Activated CD4-positive, CD25-positive, alpha-beta regulatory T cell (primary cell): ENCODE measurements around the gene IQCN.

Experiments
- DNase-seq, 4 experiments: peaks; one replicate each; lab custom pipeline; 2025; lab: John Stamatoyannopoulos, UW

The IQCN gene

DNA sequence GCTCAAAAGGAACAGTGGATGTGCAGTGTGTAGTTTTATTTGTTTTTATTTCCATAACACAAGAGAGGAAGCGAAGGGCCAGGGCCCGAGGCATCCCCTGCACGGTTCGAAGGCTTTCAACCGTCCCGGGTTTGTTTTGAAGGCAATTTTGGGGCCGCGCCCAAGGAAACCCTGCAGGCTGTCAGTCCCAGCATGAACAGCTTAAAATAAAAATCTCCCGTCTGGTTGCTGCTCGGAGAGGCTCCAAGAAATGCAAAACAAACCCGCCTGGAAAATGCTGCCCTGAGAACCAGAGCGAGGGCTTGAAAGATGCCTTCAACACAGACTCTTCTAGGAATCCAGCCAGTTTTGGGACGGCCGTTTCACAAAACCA is 32.6 kb upstream of the IQCN start:
- no peak for DNase-seq

DNA sequence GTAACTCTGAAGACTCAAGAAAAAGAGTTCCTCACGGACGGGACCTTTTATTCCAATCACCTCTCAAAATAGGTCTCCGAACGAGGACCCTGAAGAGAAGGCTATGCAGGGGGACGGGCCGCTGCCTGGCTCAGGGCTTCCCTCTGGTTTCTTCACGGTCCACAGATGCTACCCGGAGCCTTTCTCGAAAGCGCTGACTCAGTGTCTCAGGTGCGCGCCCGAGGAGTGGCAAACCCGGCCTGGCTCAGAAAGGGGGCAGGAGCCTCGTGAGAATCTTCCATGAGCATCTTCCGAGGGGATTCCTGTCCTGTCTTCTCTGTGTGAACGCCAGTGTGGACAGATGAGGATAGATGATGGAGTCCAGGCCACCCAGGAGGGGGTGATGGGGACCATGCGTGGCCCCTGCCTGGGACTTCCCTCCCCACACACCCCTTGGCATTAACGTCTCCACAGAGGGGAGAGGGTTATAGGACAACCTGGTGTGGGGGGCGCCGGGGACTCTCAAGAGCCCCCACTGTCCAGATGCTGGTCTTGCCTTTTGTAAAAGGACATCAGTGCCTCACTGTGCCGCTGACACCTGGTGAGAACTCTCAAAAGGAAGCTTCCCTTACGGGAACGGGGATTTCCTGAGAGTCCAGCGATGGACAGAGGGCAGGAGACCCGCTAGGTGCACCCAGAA is 32.1 kb upstream of the IQCN start:
- DNase-seq: no peak

DNA sequence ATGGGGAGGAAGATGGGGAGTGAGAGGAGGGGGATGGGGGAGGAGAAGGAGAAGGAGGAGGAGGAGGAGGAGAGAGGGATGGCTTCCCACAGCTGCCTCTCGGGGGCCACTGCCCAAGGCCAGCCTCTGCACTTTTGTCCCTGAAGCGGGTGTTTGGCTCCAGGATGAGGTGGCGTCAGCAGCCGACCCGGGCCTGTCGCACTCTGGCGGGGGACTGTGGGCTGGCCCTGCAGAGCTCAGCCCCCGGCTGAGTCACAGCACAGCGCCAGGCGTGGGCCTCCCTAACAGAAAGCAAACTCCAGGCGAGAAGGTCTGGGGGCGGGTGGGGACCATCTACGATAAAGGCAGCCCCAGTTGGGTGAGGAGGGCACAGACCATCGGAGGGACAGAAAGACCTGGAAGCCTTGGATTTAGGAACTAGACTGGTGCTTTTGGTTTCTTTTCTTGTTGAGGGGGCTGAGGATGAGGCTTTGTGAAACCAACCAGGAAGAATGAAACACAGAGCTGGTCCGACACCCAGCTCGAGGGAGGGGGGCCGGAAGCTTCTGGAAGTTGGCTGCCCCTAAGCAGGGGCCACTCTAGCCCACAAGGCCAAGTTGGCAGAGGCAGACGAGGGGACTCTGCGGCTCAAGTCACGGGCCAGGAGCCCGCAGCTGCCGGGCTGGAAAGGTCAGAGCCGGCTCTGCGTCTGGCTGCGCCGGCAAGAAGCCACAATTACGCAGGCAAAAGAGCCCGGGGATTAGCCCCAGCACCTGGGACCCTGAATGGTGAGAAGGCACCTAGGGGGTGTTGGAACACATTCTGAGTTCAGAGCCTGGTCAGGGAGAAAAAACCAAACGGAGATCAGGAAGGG is 30.4 kb upstream of the IQCN start:
- peak; percentile 61 to 70 (median 65) for DNase-seq

DNA sequence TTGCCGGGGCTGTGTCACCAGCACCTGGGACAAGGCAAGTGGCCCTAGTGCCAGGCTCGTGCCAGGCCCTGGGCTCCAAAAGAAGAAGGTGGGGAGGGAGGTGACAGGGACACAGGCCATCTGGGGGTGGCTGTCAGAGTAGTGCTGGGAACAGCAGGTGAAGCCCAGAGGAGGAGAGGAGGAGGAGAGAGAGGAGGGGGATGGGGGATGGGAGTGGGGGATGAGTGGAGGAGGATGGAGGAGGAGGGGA is 29.9 kb upstream of the IQCN start:
- no peak for DNase-seq

DNA sequence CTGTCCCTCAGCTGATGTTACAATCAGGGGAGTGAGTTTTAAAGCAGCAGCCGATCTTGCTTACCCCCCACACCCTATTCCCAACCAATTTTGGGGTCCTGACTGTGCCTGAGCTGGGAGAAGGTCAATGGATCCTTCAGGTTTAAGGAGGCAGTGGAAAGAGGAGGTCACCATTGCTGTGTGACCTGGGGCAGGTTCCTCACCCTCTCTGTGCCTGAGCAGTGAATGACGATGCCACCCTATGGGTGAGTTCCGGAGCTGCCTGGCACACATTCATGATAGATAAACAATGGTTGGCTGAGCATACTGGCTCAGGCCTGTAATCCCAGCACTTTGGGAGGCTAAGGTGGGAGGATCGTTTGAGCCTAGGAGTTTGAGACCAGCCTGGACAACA is 27.5 kb upstream of the IQCN start:
- no peak for DNase-seq

DNA sequence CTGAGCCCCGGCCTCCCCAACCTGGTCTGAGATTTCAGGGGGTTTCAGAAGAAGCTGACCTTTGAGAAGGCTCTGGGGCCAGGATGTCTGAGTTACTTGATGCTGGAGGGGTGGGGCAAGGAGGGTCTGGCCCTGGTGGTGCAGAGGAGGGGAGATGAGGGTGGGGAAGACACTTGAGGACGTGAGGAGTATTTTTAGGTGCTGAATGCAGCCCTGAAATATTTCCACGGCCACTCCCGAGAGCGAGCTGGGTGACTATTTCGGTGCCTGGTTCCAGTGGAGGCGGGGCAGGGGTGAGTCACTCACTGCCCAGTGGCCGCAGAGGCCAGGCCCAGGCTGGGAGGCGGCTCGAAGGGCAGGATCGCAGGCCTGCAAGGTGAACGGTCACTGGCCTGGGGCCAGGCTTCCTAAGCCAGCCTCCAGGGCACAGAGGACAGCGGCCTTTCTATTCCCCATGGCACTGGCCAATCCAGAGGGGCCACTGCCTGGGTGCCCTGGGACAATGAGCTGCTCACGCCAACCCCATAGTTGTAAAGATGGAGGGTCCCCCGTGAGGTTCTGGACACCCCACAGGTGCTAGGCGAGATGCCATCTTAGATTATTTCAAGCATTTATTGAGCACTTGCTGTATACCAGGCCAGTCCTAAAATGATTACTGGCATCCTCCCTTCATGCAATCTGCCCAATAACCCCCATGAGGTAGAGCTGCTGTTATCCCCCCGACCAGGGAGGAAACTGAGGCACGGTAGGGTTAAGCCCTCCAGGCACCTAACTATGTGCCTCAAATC is 26.9 kb upstream of the IQCN start:
- no peak for DNase-seq

DNA sequence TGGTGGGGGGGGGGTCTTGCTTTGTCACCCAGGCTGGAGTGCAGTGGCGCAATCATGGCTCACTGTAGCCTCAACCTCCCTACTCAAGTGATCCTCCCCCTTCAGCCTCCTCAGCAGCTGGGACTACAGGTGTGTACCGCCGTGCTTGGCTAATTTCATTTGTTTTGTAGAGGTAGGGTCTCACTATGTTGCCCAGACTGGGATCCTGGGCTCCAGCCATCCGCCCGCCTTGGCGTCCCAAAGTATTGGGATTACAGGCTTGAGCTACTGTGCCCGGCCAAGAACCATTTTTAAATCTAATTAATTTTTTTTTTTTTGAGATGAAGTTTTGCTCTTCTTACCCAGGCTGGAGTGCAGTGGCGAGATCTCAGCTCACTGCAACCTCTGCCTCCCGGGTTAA is 25.4 kb upstream of the IQCN start:
- no peak for DNase-seq

DNA sequence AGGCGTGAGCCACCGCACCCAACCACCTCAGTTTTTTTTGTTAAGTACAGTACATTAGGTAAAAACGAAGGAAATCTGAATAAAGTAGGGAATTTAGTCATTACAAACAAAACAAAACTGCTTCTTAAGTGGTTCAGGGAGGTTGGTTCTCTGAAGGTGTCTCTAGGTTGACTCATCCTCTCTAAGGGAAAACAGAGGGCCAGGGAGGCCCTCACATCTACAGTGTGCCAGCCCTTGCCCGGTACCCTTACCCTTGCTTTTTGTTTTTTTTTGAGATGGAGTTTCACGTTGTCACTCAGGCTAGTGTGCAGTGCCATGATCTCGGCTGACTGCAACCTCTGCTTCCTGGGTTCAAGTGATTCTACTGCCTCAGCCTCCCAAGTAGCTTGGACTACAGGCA is 24.3 kb upstream of the IQCN start:
- no peak for DNase-seq

DNA sequence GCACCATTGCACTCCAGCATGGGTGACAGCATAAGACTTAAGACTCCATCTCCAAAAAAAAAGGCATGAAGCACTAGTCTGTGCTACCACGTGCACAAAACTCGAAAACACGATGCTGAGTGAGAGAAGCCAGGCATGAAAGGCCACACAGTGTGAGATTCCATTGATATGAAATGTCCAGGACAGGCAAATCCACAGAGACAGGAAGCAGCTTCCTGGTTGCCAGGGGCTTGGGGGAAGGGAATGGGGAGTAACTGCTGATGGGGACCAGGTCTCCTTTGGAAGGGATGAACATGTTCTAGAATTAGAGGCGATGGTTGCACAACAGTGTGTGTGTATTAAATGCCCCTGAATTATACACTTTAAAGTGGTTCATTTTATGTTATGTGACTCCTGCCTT is 23.1 kb upstream of the IQCN start:
- no peak for DNase-seq

DNA sequence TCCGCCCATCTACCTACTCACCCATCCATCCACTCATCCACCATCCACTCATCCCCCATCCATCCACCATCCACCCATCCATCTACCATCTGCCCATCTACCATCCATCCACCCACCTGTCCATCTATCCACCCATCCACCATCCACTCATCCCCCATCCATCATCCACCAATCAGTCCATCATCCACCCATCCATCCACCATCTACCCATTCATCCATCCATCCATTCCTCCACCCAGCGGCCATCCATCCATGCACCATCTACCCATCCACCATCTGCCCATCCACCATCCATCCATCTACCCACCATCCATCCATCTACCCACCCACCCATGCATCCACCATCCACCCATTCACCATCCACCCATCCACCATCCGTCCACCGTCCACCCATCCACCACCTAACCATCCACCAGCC is 20.8 kb upstream of the IQCN start:
- no peak for DNase-seq

DNA sequence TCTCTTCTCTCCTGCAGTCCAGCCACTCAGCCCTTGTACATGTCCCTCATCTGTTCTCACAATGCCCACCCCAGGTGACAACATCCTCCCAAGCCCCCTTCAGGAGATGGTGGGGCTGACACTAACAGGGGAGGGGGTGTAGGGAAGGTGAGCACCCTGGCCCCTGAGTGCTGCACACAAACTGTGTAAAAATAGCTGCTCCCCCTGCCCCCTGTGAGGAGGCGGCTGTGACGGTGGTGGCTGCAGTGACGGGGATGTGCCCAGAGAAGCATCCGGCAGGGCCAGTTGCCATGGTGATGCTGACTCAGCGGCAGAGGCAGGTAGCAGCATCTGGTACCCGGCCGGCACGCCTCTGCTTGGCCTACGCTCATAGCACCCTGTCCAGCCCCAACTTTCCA is 20.2 kb upstream of the IQCN start:
- peak; percentile 68 to 87 (median 84) for DNase-seq

DNA sequence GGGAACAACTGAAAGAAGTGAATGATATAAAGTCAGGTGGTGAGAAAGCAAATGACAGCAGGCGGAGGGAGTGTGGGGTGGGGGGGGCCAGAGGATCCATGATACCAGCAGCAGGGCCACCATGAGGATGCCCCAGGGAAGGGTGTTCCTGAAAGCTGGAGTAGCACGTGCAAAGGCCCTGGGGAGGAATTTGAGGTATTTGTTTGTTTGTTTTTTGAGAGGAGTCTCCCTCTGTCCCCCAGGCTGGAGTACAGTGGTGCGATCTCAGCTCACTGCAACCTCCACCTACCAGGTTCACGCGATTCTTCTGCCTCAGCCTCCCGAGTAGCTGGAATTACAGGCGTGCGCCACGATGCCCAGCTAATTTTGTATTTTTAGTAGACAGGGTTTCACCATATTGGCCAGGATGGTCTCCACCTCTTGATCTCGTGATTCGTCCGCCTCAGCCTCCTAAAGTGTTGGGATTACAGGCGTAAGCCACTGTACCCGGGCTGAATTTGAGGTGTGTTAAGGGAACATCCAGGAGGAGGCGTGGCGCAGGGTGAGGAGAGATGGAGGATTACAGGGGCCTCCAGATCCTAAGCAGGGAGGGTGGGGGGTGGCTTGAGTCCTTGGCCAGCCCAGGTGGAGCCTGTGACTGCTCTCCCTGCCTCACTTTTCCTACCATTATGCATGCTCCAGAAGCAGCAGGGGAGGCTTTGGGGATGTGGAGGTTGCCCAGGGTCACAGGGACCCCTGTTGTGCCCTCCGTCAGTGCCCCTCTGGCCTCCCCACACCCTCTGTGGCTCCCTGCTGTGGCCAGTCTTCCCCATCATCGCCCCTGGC is 19.6 kb upstream of the IQCN start:
- DNase-seq: no peak

DNA sequence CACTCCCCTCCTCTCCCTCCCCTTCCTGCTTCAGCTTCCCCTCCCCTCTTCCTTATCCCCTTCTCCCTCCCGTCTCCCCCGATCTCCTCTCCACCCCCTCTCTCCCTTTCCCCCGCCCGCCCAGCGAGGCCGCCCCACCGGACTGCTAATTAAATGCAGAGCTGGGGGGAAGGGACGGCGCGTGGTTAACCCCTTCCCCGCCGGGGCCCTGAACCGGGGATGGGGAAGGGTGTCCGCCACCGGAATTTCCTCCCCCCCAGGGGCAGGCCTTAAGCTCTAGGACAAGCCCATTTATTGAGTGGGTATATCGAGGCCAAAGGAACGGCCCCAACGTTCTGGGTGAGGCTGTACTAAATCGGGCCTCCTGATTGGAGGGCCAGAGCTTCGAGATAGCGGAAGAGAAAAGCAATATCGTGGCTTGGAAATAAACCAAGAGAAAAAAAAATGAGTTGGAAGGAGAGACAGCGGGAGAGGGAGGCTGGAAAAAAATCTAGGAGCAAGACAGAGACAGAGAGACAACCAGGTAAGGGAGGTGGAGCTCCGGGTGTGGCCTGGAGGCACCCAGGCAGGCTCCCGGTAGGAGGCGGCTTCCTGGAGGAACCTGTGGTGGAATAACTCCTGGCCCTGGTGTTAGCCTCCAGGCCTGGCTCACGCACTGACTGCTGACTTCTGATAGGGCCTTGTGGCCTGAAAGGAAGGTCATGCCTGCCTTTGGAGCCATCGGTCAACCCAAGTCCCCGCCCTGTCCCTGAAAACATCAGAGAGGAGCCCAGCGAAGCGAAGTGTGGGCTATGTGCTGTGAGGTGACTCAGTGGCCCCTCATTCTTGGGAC is 18.8 kb upstream of the IQCN start:
- DNase-seq: peak in 1 of 4 experiments; percentile 20

DNA sequence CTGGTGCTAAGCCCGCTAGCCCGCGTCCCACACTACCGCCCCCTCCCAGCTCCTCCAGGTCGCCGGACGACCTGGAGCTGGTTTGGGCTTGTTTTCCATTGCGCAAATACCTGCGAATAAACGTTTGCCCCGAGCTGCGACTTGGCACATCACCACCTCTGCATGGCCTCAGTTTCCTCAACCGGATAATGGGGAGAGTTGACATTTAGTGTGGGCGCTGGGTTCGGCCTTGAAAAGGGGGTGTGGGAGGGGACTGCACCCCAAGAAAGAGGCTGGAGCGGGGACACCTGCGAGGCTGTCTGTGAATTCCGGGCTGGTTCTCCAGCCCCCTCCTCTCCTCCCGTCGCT is 18.2 kb upstream of the IQCN start:
- DNase-seq: no peak

DNA sequence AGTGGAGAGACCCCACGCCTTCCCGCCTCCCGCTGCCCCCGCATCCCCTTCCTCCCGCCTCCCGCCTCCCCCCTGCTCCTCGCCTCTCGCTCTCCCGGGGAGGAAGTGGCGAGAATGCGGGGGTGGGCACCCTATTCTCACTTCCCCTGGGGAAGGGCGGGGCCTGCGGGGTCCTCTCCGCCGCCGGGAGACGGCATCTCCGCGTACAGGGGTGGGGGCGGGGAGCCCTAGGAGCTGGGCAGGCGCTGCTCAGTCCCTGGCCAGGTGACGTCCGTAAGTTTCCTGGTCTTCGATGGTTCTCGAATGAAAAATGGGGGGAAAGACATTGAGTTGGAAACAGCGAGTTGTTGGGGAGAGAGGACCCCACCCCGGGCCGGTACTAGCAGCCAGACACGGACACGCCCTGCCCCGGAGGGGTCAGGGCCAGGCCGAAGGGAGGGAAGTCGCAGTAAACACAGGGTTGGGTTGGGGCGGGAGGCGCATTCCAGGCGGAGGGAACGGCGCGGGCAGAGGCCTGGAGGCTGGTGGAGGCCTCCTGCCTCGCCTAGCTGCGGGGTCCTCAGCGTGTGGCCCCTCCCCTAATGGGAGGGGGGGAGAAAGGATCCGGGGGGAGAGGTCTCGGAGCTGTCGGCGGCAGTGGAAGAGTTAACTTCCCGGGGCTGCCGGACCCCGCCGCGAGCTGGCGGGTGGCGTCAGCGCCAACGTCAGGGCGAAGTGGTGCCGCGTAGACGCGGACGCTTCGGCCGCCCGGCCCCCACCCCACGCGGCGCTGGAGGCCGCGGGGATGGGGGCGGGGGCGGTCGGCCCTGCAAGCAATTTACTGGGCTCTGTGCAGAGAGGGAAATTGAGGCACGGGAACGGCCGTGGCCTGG is 17.6 kb upstream of the IQCN start:
- peak; percentile 38 to 60 (median 50) for DNase-seq

DNA sequence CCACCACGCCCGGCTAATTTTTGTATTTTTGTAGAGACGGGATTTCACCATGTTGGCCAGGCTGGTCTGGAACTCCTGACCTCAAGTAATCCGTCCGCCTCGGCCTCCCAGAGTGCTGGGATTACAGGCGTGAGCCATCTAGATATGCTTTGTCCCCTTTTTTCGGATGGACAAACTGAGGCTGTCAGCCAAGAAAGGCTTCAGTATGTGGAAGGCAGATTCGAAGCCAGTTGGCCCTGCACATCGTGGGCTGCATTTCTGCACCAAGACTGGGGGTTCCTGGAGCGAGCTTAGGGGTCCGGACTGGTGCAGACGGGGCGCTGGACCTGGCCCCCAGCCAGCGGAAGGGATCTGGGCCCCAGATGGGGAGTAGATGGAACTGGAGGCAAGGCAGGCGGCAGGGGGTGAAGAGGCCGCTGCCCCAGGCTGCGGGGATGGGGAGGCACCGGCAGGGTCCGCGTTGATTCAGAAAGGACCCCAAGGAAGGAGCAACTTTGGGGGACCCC is 16.8 kb upstream of the IQCN start:
- no peak for DNase-seq

DNA sequence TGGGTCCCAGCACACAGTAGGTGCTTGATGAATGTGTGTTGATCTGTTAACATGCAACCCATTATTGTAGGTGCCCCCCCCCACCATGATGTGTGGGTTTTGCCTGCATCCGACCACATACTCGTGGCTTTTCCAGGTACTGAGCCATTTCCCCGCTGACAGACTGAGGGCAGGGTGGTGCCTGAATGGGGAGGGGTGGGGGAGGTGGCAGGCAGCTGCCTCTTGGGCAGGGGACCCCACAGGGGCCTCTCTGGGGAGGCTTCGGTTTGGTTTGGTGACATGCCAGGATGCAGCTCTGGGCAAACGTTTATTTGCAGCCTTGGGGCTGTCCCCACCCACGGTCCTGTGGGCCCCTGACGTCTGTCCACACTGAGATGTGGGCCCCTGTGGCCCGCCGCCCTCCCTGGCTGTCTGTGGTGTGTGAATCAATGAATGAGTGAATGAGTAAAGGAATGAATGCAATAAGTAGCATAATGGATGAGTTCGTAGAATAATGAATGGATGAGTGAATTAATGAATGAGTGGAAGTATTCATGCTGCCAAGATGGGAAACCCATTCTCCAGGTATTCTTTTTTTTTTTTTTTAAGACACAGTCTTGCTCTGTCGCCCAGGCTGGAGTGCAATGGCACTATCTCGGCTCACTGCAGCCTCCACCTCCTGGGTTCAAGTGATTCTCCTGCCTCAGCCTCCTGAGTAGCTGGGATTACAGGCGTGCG is 16.2 kb upstream of the IQCN start:
- DNase-seq: peak; percentile 66 to 77 (median 69)

DNA sequence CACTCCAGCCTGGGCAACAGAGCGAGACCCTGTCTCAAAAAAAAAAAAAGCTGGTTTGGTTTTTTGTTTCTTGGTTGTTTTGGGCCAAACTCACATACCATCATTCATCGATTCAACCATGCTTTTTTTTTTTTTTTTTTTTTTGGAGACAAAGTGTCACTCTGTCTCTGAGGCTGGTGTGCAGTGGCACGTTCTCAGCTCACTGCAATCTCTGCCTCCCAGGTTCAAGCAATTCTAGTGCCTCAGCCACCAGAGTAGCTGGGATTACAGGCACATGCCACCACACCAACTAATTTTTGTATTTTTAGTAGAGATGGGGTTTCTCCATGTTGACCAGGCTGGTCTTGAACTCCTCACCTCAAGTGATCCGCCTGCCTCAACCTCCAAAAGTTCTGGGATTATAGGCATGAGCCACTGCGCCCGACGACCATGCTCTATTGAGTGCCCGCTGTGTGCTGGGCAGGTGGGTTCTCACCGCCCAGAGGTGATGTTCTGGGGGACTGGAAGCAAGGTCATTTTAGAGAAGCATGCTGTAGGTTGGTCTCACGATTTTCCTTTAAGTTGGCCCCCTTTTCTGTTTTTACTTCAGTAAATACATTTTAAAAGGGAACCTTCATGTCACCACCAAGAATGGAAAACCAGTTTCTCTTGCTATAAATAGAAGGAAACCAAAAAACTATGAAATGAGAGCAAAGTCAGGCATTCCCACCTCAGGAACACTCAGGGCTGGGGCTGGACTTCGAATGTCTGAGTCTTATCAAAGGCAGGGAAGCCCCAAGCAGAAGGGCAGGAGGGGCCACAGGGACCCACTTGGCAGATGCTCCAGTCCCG is 15.4 kb upstream of the IQCN start:
- DNase-seq: no peak
